Measurements from ENCODE around the gene TOP2A.

TOP2A gene

GRCh38 chr17:40360091-40360490 is 57.6 kb downstream of the TOP2A start:
- DNase-seq (ENCODE audit: low read depth in 2 of 2, low spot score in 1 of 2) = no peak

DNA sequence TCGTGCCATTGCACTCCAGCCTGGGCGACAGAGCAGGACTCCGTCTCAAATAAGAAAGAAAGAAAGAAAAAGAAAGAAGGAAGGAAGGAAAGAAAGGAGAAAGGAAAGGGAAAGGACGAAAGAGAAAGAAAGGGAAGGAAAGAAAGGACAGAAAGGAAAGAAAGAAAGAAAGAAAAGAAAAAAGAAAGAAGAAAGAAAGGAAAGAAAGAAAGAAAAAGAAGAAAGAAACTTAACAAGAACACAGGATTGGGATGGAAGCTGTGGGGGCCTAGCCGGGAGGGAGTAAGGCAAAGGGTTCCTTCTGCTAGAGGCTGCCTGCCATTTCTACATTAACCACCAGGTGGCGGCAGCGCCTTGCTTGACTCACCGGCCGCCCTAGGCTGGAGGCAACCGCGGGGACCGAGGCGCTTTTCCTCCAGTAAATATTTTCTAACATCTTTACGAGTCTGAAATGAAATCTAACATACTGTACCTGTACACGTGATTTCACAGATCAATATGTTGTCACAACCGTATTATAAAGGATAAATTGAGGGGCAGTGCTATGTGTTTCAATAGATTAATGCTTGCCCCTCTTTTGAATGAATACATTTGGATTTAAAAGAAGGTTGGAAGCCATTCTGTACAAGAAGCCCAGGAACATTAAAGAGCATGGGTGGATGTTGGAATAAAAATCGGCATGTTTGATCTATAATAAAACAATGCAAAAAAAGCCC is 59.2 kb downstream of the TOP2A start:
- peak; percentile 67 to 90 for DNase-seq (ENCODE audit: low read depth in 2 of 2, low spot score in 1 of 2)

- DNase-seq (ENCODE audit: low read depth in 2 of 2, low spot score in 1 of 2) = no peak
These were observed 60.5 kb downstream of the TOP2A start for GRCh38 chr17:40356990-40357881.

- no peak for DNase-seq (ENCODE audit: low read depth in 2 of 2, low spot score in 1 of 2)
These were observed 61.6 kb downstream of the TOP2A start for GRCh38 chr17:40355804-40356758.

- peak; percentile 40 to 50 for DNase-seq (ENCODE audit: low read depth in 2 of 2, low spot score in 1 of 2)
These were observed 62.4 kb downstream of the TOP2A start for GRCh38 chr17:40355123-40355803.

DNA sequence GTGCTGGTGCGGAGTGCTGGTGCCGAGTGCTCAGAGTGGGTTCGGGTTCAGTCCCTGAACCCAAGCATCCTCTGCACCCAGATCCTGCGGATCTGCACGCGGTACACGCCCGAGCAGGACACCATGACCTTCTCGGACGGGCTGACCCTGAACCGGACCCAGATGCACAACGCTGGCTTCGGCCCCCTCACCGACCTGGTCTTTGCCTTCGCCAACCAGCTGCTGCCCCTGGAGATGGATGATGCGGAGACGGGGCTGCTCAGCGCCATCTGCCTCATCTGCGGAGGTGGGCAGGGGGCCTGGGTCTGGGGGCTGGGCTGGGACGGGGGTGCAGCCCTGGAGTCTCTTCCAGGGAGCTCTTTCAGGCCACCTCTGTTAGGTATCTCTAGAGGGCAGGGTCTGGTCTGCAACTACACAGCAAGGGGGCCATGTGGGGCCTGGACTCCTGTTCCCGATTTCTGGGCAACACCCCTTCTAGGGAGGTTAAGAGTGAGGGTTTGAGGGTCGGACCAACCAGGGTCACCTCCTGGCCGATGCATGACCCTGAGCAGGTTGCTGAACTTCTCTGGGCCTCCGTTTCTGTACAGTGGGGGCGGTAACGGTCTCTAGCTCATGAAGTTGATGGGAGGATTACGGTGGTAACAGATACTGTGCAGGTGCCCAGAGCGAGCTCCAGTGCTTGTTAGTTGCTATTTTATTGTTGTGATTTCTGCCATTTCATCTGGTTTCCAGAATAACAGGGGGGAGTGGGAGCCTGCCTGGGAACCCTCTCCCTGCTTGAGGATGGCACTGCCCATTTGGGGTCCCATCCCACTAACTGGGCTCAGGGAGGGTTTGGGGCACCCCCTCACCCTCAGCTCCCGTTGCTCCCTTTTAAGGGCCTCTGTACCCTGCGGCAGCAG is 63.2 kb downstream of the TOP2A start:
- no peak for DNase-seq (ENCODE audit: low read depth in 2 of 2, low spot score in 1 of 2)

DNA sequence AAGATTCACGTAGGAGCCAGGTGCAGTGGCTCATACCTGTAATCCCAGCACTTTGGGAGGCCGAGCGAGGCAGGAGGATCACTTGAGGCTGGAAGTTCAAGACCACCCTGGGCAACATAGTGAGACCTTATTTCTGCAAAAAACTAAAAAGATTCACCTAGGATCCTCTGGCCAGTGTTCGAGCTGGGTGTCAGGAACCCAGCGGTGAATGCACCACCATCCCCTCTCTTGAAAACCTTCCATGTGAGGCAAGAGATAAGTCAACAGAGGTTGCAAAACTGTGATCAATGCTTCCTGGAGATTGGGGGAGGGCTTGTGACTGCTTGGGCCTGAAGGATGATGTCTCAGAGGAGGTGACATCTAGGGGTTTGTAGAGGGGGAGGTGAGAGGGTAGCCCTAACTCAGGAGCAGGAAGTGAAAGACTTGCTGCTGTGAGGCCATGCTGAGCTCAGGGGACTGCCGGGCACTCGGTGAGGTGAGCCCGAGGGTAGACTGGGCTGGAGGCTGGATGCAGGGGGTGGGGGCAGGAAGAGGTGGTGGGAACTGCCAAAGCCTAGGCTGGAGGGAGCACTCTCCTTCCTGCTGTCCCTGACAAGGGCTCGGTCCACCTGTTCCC is 64.8 kb downstream of the TOP2A start:
- DNase-seq (ENCODE audit: low read depth in 2 of 2, low spot score in 1 of 2) = no peak

DNA sequence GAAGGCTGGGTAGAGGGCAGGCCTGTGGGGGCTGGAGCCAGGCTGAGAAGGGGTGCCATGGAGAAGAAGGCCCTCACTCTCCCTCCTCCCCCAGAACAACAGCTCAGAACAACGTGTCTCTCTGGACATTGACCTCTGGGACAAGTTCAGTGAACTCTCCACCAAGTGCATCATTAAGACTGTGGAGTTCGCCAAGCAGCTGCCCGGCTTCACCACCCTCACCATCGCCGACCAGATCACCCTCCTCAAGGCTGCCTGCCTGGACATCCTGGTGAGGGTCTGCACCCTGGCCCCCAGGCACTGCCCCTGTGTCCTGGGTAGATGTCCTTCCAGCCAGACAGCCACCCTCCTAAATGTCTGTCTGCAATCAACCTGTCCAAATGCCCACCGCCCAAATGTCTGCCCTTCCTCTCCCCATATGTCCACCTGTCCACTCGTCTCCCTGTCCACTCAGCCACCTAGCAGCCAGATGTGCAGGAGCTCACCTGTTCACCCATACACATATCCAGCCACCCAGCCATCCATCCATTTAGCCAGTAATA is 65.4 kb downstream of the TOP2A start:
- DNase-seq (ENCODE audit: low read depth in 2 of 2, low spot score in 1 of 2) = no peak

GRCh38 chr17:40351359-40352236 is 66.1 kb downstream of the TOP2A start:
- DNase-seq (ENCODE audit: low read depth in 2 of 2, low spot score in 1 of 2) = no peak

- DNase-seq (ENCODE audit: low read depth in 2 of 2, low spot score in 1 of 2) = no peak
These were observed 66.9 kb downstream of the TOP2A start for GRCh38 chr17:40350689-40351358.

DNA sequence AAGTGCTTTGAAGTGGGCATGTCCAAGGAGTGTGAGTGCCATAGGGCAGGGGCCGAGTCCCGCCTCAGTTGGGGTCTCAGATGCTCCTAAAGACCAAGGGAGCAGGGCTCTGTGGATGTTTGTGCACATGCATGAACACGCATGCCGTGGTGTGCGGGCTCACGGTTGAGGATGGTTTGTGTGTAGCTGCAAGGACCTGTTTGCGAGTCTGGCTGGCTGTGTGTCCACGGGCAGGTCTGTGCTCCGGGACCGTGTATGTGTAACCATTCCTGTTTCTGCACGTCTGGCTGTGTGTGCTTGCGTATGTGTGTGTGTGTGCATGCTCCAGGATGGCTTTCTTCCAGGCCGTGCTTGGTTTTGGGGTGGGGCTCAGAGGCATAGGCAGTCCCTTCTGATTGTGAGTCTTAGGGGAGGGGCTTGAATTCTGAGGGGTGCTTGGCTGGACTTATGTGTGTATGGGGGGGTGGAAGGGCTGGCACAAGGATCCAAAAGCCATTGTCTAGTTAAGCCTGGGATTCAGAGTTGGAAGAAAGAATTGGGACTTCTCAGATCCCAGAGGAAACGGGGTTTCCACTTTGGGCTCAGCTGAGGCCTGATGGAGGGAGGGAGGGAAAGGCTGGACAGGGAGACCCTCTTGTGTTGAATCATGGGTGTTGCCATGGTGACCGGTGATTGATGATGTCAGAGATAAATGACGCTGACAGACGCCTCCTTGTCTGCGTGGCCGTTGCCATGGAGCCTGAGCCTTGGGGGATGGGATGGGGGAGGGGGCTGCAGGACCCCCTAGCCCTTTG is 67.6 kb downstream of the TOP2A start:
- DNase-seq (ENCODE audit: low read depth in 2 of 2, low spot score in 1 of 2) = no peak

DNA sequence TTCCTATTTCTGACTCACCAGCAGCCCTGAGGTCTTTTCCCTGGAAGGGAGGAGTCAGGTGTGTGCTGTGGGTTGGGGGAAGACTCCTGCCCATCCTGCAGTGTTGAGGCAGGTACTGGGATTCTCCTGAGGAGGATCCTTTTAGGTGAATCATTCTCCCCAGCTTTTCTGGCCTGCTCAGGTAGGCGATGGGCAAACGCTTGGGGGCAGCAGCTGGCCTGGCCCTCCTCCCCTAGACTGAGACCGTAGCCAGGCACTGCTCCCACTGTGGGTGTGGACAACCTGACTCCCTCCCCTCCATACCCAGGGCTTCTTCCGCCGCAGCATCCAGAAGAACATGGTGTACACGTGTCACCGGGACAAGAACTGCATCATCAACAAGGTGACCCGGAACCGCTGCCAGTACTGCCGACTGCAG is 68.2 kb downstream of the TOP2A start:
- DNase-seq (ENCODE audit: low read depth in 2 of 2, low spot score in 1 of 2) = no peak

DNA sequence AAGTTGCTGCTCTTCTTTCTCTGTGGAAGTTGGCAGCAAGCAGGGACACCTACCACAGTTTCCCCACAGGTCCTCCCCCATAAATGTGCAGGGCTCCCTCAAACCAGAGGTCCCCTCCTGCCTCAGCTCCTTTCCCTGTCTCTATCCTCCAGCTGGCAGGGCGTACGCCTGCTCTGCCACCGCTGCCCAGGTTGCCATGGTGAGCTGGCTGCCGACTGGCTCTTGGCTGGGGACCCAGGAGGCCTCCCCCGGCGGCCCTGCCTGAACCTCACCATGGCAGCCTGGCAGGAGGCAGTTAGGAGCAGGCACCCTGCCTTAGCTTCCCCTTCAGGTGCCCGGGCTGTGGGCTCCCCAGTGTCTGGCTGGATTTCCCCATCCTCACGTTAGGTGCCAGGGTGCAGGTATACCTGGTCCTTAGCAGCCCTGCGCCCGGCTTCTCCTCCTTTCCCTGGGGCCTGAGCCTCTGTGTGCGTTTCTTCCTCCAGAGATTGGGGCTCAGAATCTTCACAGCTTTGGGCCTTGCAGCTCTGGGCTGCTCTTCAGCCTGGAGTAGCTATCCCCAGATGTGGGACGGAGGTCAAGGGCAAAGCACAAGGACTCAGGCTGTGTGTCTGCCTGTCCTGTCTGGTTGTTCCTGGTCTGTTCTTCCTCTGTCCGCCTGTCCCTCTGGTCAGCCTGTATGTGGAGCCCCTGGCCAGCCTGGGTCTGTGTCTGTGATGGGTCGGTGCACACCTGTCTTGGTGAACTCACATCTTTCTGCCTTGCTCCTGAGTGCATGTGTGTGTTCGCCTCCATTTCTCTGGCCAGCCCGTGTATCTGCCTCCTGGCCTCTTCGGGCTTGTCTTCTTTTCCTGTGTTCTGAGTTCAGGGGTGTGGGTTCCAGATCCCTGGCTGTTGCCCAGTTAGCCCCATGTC is 68.9 kb downstream of the TOP2A start:
- no peak for DNase-seq (ENCODE audit: low read depth in 2 of 2, low spot score in 1 of 2)

GRCh38 chr17:40348136-40348504 is 69.6 kb downstream of the TOP2A start:
- DNase-seq (ENCODE audit: low read depth in 2 of 2, low spot score in 1 of 2) = no peak

- DNase-seq (ENCODE audit: low read depth in 2 of 2, low spot score in 1 of 2) = no peak
These were observed 70.2 kb downstream of the TOP2A start for GRCh38 chr17:40347319-40348135.

Measured in stimulated activated CD8-positive, alpha-beta memory T cell treated with anti-CD3 and anti-CD28 coated beads, Interleukin-4, amount 100 ng/mL, for 4 hours (primary cell).